ENCODE data around the gene CERS6.

GRCh38 chr2:168450732-168451131 is 5.3 kb upstream of the CERS6 start:
- TF ChIP-seq CTCF (IDR thresholded peaks at IDR 0.05) (no peak), EP300 (IDR thresholded peaks at IDR 0.05; ENCODE audit: low read depth) (no peak)

All from transverse colon (tissue), 3 donors.